Left renal pelvis (tissue), 4 donors: Measurements from ENCODE around the gene OR52B6. TPM values are rescaled to one million over a fixed set of nuclear protein-coding genes. Genes with fewer than 3 reads are reported as not detected.
"Not testable (repeated sequence)": the region's sequence is repeated elsewhere in the genome, so short reads cannot be mapped to it uniquely, and the experiment has no call there.

ENCODE experiments used
- DNase-seq, 4 donors: peaks; one replicate each; pipeline ENCODE4 v3.0.0-alpha.2; 2013; ENCODE audit warnings: low read depth in 4 of 4, low spot score in 3 of 4
- polyA plus RNA-seq, 4 donors: library from polyadenylated mRNA; unstranded; fragments of 120-200 nt; gene quantifications; one replicate each; pipeline ENCODE4 v1.2.1, GENCODE V29; 2013; ENCODE audit not compliant: insufficient read length in 4 of 4

The OR52B6 gene
- polyA plus RNA-seq, result under 1 TPM in 1 of 4 donors, not detected in 3; 0.20 TPM

GRCh38 chr11:5580577-5580976 lies at the start of gene OR52B6:
Gene OR52B6, plus strand, starts transcription at chr11:5580877. Its CDS starts 0 bp downstream, at chr11:5580877.
- DNase-seq, result no peak

- no peak for DNase-seq
These were observed 49.4 kb upstream of the OR52B6 start for GRCh38 chr11:5531053-5531831.

- DNase-seq, result no peak
These were observed 46.6 kb upstream of the OR52B6 start for GRCh38 chr11:5534046-5534445.

GRCh38 chr11:5536482-5536881 lies 44.2 kb upstream of the OR52B6 start:
- DNase-seq, result no peak

GRCh38 chr11:5541427-5541826 lies 39.2 kb upstream of the OR52B6 start:
- no peak for DNase-seq

- DNase-seq, result no peak
These were observed 34.2 kb upstream of the OR52B6 start for GRCh38 chr11:5546457-5546856.

GRCh38 chr11:5547982-5548381 lies 32.7 kb upstream of the OR52B6 start:
- no peak for DNase-seq

GRCh38 chr11:5548440-5548839 lies 32.2 kb upstream of the OR52B6 start, which contains the start of gene OR52H1:
Gene OR52H1, minus strand, starts transcription at chr11:5548540. Its CDS starts 3,035 bp downstream, at chr11:5545505.
- DNase-seq, result no peak

- no peak for DNase-seq
These were observed 30.1 kb upstream of the OR52B6 start for GRCh38 chr11:5550440-5551095.

- no peak for DNase-seq
These were observed 27.3 kb upstream of the OR52B6 start for GRCh38 chr11:5553343-5553742.

GRCh38 chr11:5556596-5557188 lies 24.0 kb upstream of the OR52B6 start:
- no peak for DNase-seq

GRCh38 chr11:5557751-5558150 lies 22.9 kb upstream of the OR52B6 start:
- DNase-seq, result no peak

GRCh38 chr11:5564259-5565019 lies 16.2 kb upstream of the OR52B6 start:
- DNase-seq, result no peak

GRCh38 chr11:5574654-5575053 lies 6.0 kb upstream of the OR52B6 start:
- DNase-seq, result no peak

GRCh38 chr11:5575152-5575551 lies 5.5 kb upstream of the OR52B6 start:
- no peak for DNase-seq

GRCh38 chr11:5577101-5577500 lies 3.6 kb upstream of the OR52B6 start:
- DNase-seq, result no peak

- no peak for DNase-seq
These were observed 337 bp downstream of the OR52B6 start for GRCh38 chr11:5581014-5581413.

- DNase-seq, result not testable (repeated sequence)
These were observed 3.8 kb downstream of the OR52B6 start for GRCh38 chr11:5584458-5584857.

- DNase-seq, result not testable (repeated sequence)
These were observed 9.2 kb downstream of the OR52B6 start for GRCh38 chr11:5589906-5590305.

- no peak for DNase-seq
These were observed 10.9 kb downstream of the OR52B6 start for GRCh38 chr11:5591613-5592012.

GRCh38 chr11:5592615-5593014 lies 11.9 kb downstream of the OR52B6 start:
- DNase-seq, result no peak
